Activated CD8-positive, alpha-beta memory T cell treated with anti-CD3 and anti-CD28 coated beads, Interleukin-2, amount 50 U/mL, for 1 hour (primary cell): ENCODE data around the gene SORCS1.

Source experiments
- DNase-seq: peaks from one replicate; pipeline ENCODE4 v3.0.0-alpha.2; 2020; ENCODE audit errors: extremely low read depth

Gene SORCS1

GRCh38 chr10:106661767-106662140 lies 502.8 kb downstream of the SORCS1 start:
- no peak for DNase-seq

GRCh38 chr10:106661133-106661766 lies 503.3 kb downstream of the SORCS1 start:
- DNase-seq: no peak

- no peak for DNase-seq
These were observed 504.0 kb downstream of the SORCS1 start for GRCh38 chr10:106660550-106660949.

DNA sequence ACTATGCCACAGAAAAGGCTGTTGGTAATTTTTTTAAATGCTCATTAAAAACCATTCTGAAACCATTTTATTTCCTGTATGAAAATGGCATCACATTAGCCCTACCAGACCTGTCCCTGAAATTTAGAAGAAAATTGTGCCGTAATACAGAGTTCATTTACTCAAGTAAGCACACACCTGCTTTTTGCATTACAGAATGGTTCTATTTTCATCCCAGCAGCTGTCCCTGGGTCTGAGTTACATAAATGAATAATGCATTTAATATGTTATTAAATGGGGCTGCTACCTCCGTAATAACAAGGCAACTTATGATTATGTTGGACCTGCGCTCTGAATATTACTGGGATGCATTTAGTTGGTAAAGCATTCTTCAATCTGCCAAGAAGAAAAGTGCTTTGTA lies 508.9 kb downstream of the SORCS1 start:
- no peak for DNase-seq

- DNase-seq: no peak
These were observed 509.3 kb downstream of the SORCS1 start for GRCh38 chr10:106655165-106655564.

- no peak for DNase-seq
These were observed 512.2 kb downstream of the SORCS1 start for GRCh38 chr10:106652279-106652678.

- DNase-seq: no peak
These were observed 515.7 kb downstream of the SORCS1 start for GRCh38 chr10:106648534-106649481.

GRCh38 chr10:106643473-106643872 lies 521.0 kb downstream of the SORCS1 start:
- DNase-seq: no peak

GRCh38 chr10:106637873-106638272 lies 526.6 kb downstream of the SORCS1 start:
- no peak for DNase-seq

DNA sequence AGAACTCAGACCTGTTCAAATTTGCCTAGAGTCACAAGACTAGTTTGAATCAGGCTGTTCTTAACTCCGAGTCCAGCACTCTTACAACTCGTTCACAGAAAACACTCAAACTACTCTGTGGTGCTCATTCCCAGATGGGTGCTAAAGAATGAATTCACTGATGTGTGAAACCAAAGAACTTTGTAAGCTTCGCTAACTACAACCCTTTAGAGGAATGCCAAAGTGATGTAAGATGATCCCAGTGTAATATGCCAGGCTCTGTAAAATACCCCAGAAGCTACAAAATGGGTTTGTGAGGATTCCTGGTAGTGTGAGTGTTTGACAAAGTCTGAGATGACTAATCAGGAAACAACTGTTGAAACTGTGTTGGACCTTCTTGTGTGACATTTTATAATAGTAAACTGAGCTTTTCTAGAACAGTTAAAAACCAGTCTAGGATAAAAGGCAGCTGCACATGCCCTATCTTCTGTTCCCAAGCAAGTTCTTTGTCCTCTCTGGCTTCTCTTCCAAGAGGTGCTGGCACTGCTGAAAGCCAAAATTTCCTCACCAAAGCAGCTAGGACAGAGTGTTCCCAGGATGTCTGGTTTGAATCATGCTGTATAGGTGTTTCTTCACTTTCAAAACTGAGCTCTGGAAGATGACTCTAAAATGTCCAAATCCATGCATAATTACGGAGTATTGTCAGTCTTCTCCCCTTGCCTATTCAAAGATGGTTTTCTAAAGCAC lies 527.6 kb downstream of the SORCS1 start:
- DNase-seq: no peak

- no peak for DNase-seq
These were observed 528.6 kb downstream of the SORCS1 start for GRCh38 chr10:106635947-106636346.

DNA sequence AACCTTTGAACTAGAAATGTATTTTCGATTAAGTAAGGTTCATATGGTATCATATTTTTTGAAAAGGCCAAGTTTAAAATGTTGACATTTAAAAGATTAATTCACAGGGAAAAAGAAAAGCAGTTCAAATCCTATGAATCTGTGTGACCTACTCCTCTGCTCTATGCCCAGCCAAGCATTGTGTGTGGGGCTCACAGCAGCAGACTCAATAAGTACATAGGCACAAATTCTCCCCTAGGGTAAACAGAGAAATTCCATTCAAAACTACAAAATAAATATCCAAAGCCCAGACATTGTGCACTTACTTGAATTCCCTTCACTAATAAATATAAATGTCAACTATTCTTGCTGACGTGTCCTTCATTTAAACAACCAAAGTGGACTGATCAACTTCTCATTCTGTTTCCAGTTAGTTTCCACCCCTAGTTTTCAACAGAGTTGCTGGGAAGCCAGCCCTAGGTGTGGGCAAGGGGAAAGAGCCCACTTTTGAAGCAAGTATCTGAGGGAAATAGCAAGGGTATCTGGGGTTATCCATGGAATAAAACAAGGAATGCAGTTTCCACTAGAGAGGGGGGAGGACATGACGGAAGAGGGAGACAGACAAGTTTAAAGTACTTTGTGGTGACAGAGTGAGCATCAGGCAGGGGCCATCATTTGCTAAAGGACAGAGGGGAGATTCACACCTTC lies 533.3 kb downstream of the SORCS1 start:
- DNase-seq: no peak

DNA sequence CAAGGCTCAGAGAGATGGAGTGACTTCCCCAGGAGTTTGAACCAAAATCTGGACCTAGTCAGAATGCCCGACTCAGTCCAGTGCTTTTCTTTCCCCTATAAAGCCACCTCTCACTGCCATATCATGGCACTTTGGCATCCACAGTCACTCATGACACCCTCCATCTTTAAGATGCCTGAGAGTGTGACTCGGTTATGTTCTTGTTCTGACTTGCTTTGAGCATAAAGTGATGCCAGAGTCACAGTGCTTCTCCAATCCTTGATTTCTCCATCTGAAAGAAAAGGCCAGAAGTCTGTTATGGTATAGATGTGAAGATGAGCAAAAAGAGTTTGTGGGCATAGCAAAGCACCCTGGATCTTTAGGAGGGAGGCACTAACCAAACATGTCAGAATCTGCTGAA lies 538.1 kb downstream of the SORCS1 start:
- DNase-seq: no peak

DNA sequence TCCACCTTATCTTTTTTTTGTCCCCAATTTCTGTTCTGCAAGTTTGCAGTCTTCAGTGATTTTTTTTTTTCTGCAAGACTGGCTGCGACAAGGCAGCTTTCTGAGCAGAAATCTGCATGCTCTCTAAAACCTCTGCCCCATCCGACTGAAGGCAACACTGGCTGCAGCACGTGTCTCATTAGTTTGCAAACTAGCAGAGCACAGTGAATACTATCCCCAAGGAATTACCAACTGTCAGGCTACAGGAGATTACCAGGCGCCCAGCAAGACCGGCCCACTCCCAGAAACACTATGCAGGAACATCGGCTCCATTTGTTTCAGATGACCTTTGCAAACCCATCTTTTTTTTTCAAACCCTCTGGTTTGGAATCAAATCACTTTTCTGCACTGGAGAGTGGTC lies 538.8 kb downstream of the SORCS1 start:
- DNase-seq: no peak

DNA sequence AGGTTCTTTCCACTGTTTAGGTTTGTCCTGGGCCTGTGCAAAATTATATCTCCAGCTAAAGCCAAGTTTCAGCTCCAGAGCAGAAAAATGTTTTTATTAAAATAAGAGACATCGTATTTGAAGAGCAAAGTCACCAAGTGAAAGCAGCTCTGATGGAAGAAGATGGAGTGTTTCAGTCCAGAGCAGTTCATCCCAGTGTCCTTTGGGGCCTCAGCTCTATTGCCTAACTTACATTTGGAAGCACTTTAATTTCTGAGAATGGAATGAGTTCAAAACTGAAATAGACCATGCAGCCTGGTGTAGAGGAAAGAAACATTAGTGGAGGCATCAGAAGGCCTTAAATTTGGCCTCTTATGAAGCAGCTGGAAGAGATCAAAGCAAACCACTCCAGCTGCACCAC lies 545.2 kb downstream of the SORCS1 start:
- no peak for DNase-seq

- no peak for DNase-seq
These were observed 545.9 kb downstream of the SORCS1 start for GRCh38 chr10:106618646-106619045.

DNA sequence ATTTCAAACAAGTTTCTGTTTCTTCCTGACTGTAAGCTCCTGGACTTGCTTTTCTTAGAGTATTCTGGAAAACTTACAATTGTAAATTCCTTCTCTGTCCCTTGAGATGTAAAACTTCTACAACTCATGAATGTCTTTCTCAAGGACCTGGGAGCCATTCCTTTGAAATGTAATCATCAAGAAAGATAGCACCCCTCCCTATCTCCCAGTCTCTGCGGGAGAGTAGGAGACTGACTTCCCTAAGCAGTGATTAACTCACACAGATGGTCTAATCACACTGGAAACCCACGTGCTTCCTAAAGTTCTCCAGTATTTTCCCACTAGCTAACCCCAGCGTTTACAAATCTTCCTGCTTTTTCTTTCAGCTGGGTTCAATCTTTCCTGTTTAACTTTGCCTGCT lies 549.4 kb downstream of the SORCS1 start:
- no peak for DNase-seq

- DNase-seq: no peak
These were observed 550.2 kb downstream of the SORCS1 start for GRCh38 chr10:106614293-106614692.

DNA sequence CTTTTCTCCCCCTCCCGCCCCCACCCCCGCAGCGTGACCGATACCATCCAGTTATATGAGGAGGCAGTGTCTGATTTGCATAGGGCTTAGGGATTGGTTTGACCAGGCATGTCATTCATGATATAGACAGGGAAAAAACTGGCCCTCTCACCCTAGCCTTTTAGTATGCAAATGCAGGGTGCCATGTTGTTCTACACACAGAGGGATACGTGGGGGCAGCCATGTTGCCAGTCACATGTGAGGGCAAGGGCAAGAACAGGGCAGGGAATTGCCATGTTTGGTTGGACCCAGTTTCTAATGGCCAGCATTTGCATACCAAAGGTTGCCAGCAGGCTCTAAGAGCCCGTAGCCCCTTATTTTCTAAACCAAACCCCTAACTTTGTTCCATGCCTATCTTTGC lies 552.1 kb downstream of the SORCS1 start:
- no peak for DNase-seq

DNA sequence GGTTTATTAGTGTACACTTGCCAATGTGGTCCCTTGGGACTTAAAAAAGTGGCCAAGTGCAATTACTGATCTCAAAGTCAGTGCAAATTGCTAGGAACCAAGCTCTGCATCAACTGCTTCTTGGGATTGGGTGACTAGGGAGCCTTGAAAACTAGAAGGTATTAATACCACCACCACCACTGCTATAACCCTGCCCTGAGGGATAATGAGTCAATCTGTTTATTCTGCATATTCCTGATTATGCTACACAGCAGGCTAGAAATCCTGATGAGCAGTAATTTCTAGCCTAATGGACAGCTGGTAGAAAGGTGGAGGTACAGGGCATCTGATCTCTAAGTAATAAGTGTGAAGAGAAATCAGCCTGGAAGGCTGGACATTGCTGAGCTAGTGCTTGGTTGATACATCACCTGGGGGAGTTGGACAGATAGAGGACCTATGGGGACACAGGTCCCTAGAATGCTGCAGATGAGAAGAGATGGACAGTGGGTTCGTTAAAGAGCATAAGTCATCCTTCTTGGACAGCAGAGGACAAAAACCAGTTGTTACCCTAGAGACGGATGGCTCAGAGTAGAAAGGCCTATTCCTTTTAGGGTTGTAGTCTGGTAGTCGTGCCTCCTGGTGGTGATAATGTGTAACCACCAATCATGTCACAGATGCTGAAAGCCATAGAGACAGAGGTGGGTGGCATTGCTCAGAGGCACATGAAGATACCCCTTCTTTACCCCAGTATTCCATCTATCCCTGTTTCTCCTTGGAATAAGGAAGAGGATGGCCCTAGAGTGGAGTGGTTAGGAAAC lies 554.8 kb downstream of the SORCS1 start:
- no peak for DNase-seq

- DNase-seq: no peak
These were observed 556.4 kb downstream of the SORCS1 start for GRCh38 chr10:106608066-106608465.
